SW480 (cell line): ENCODE results near the gene DNAJC25.
A peak's percentile ranks its signal among the peaks of the same experiment; 100 is the strongest.
"Not testable (repeated sequence)": the region's sequence is repeated elsewhere in the genome, so short reads cannot be mapped to it uniquely, and the experiment has no call there.

ENCODE experiments used
- DNase-seq: peaks from one replicate; pipeline ENCODE4 v3.0.0-alpha.2; 2016; ENCODE audit warnings: low spot score

DNAJC25 gene

DNA sequence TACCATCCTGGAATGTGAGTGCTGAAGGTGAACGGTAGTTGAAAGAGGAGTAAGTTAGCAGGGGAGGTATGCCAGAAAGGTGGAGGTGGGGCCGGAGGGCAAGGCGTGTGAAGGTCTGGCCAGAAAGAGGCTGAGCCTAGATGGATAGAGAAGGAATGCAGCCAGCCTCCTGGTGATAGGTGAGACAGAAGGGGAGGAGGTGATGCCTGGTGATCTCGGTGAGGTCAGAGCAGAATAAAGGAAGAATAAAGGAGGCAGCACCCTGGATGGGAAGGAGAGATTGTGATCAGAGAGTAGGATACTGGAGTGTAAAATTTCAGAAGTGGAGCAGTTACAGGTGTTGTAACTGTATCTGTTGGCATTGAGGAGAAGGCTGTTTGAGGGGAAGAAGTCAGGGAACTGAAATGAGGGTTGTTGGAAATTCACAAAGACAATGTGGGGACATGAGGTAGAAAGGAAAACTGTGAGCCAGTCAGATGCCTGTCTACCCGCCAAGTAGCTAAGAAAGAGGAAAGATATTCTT is 32.2 kb downstream of the DNAJC25 start:
- no peak for DNase-seq

DNA sequence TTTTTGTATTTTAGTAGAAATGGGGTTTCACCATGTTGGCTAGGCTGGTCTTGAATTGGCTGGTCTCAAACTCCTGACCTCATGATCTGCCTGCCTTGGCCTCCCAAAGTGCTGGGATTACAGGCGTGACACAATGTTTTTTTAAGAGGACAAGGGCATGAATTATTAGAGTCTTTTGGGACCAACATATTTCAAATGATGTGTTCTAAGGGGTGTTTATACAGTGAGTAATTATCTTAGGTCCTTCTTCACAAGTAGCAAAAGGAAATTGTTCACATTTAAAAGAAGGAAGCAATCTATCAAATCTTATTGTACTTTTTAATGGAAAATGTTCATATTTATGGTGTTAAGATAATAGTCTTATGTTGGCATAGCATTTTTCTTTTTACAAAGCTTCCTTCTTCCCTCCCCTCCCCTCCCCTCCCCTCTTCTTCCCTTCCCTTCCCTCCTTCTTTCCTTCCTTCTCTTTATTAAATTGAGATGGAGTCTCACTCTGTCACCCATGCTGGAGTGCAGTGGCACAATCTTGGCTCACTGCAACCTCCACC is 37.0 kb downstream of the DNAJC25 start:
- no peak for DNase-seq

DNA sequence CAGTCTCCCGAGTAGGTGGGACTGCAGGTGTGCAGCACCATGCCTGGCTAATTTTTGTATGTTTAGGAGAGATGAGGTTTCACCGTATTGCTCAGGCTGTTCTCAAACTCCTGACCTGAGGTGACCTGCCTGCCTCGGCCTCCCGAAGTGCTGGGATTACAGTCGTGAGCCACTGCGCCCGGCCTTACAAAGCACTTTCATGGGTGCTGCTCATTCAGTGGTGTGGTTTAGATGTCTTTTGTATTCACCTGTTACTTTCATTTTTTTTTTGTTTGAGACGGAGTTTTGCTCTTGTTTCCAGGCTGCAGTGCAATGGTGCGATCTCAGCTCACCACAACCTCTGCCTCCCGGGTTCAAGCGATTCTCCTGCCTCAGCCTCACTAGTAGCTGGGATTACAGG is 37.5 kb downstream of the DNAJC25 start:
- not testable (repeated sequence) for DNase-seq

DNA sequence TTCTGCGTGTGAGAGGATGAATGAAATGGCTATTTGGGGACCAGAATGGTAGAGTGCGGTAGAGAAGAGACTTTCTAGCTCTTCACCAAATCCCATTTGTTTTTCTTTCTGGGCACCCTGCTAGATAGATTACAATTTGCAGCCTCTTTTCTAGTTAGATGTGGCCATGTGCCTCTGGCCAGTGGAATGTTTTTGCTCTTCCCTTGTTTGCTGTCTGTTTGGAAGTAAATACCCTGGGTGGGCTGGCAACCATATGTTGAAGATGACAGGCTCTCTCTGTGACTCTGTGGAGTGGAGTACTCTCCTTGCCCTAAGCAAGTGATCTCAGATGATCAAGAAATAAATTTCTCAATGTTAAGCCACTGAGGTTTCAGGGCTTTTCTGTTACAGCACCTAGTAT is 43.2 kb downstream of the DNAJC25 start:
- no peak for DNase-seq

DNA sequence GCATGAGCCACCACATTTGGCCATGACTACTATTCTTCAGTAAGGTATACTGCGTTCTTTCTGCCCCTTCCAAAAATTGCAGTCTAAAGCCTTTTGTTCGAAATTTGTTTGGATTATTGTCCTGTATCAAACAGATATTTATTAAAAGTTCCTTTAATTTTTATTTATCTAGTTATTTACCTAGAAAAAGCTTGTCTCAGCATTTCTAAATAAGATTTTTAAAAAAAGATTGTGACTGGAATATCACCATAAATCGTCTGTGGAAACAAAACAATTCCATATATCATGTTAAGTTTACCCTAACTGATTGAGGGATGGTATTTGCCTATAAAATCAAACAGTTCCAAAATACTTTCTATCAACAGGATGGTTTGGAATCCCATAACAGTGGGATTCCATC is 45.0 kb downstream of the DNAJC25 start:
- DNase-seq = no peak

DNA sequence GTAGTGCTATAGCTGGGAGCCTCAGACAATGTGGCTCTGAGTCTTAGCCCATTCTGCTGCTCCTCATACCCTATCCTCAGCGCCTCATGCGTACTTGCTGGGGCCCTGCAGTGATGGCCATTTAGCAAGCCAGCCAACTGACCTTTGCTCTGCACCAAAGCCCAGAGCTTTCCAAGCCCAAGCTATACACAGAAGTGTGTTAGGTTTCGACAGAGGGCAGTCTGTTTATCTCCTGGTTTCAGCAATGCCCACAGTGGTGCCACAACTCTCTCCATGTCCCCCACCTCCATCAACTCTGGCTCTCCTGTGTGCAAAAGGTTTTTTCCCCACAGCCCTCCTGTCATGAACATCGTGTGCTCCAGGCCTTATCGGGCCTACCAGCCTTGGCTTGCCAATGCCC is 47.2 kb downstream of the DNAJC25 start:
- no peak for DNase-seq

DNA sequence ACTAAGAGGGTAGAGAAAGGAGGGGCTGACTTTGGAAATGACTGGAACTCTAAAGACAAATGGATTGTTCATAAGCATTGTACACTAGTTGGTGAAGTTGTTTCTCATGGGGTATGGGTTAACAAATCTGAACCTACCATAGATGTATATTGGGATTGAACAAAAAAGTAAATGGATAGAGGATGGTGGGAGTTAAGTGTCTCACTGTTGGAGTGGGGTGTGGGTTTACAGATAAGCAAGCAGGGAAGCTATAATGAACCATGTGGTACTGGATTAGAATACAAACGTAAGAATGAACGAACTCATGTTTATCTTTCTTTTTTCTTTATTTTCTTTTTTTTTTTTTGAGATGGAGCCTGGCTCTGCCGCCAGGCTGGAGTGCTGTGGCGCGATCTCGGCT is 48.1 kb downstream of the DNAJC25 start:
- DNase-seq = no peak

DNA sequence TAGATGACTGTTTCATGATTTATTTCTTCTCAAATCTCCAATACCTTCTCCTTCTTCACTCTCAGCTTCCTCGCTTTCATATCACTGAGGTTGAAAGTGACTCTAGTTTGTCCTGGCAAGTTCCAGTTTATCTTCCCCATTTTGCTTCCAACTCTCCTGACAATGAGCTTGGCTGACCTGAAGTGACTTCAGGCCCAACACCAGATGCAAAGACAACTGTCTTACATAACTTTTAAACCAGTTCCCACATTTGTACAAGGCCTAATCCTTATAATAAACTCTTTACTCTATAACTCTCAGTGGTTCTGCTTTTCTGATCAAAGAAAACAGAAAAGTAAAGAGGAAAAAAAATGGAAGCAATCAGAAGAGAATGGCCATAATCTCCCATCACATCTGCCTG is 52.3 kb downstream of the DNAJC25 start:
- DNase-seq = no peak

DNA sequence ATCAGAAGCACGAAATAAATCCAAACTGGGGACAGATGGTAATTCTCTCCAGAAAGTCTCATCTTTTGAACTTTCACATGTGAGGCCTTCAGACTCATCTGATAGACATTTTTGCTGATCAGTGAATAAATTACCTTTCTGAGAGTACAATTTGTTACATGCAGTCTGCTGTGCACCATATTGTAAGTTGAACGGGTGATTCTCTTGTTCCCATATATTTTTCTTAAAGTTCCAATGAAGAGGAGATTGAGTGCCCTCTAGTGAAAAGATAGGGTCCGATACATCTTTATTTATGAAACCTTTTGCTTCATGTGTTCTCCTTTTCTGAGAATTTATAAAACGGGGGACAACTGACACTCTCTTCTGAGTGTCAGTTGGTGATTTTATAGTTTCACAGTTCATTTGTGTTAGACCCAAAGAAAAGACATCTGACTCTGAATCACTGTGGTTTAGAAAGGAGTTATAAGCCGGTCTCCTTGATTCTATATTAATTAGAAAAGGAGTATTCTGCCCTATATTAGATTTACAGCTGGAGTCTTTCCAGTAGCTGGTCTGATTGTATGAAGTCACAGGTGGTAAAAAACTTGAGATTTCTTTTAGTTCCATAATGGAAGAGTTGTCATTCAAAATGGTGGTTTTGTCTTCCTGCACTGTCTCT is 60.7 kb downstream of the DNAJC25 start:
- DNase-seq = peak; percentile 66

DNA sequence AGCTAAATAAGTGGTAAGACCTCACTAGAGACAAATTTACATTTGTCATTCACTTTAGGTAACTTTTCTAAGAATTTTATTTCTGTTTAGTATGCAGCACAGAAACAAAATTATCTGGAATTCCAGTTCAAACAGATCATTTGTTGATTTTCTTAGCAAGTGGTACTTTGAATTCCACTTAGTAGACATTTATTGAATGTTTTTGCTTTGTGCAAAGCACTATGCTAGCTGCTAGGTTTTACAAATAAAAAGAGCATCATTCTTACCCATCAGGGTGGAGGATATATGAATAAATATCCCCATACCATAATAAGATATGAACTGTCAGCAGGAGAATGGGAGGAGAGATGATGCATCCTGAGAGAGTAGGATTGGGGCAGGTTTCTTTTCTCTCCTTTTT is 65.7 kb downstream of the DNAJC25 start:
- DNase-seq = no peak

DNA sequence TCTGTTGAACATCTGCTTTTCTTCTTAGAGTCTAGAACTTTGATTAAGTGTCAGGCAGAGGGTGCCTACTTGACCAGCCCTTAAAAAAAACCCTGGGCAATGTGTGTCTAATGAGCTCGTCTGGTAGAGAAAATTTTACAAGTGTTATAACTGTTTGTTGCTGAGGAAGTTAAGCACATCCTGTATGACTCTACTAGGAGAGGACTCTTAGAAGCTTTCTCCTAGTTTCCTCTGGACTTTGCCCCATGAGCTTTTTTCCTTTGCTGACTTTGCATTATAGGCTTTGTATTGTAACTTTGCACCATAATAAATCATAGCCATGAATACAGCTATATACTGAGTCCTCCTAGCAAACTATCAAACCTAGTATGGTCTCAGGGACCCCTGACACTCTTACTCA is 69.6 kb downstream of the DNAJC25 start:
- DNase-seq = no peak
